Right ventricle myocardium superior (tissue), 1 donor: ENCODE results near the gene GBP7. TPM values are rescaled to one million over a fixed set of nuclear protein-coding genes. Genes with fewer than 3 reads are reported as not detected.
"Not testable (repeated sequence)": the region's sequence is repeated elsewhere in the genome, so short reads cannot be mapped to it uniquely, and the experiment has no call there.

Source experiments
- ATAC-seq: fragments of 200-7000 bp; cut with Tn5 transposase; one replicate; pipeline ENCODE4 v1.9.1; 2020; ENCODE audit warnings: mild to moderate bottlenecking; ENCODE audit not compliant: poor library complexity
- DNase-seq: peaks from one replicate; pipeline ENCODE4 v3.0.0-alpha.2; 2020
- intact Hi-C: fragments of 100-400 bp; cut with DNase I; formaldehyde crosslinking; loops from one replicate; pipeline ENCODE4 v1.11.2; 2022
- long read RNA-seq: library from polyadenylated mRNA; unstranded; transcript quantifications from one replicate; pipeline ENCODE4 v2.0.0, GENCODE V29; 2021
- total RNA-seq: library from RNA; stranded (reverse); fragmentation: NEBNext Ultra II Directional; extraction: Animal tissue kit (Norgen Biotek cat#: 25700); gene quantifications from one replicate; pipeline ENCODE4 v1.2.1, GENCODE V29; 2021
- donor health status: DM: no; HTN: yes; CAD: no; lungs with severe emphysema.

The GBP7 gene
- not detected for total RNA-seq
- long read RNA-seq = 0 reads

GRCh38 chr1:89175601-89176256, at the start of gene GBP7:
TSS of gene GBP7 (minus strand) at chr1:89176003. CDS start at chr1:89171935, 4,068 bp downstream.
- DNase-seq (no peak), ATAC-seq (no peak)
- intact Hi-C loops = no loop called here

GRCh38 chr1:89221341-89221740, 45.5 kb upstream of the GBP7 start:
- ATAC-seq (no peak), DNase-seq (no peak)
- intact Hi-C loops = no loop called here

GRCh38 chr1:89219851-89220250, 44.0 kb upstream of the GBP7 start:
- intact Hi-C loops, ATAC-seq, DNase-seq: not testable (repeated sequence)

GRCh38 chr1:89218941-89219340, 43.1 kb upstream of the GBP7 start:
- DNase-seq, ATAC-seq, intact Hi-C loops: not testable (repeated sequence)

- DNase-seq (no peak), ATAC-seq (no peak)
- intact Hi-C loops = no loop called here
Observed at GRCh38 chr1:89213347-89213746, 37.5 kb upstream of the GBP7 start.

GRCh38 chr1:89211035-89211634, 35.3 kb upstream of the GBP7 start:
- intact Hi-C loops = no loop called here
- DNase-seq = no peak
- ATAC-seq = no peak

- intact Hi-C loops = no loop called here
- DNase-seq (no peak), ATAC-seq (no peak)
Observed at GRCh38 chr1:89206373-89206772, 30.6 kb upstream of the GBP7 start.

- DNase-seq (no peak), ATAC-seq (no peak)
- intact Hi-C loops = no loop called here
Observed at GRCh38 chr1:89203166-89203565, 27.4 kb upstream of the GBP7 start.

GRCh38 chr1:89201106-89201794, 25.4 kb upstream of the GBP7 start:
- intact Hi-C loops = no loop called here
- no peak for ATAC-seq

GRCh38 chr1:89200663-89201062, 24.9 kb upstream of the GBP7 start:
- peak; percentile 47 for ATAC-seq
- intact Hi-C loops = no loop called here
- no peak for DNase-seq

More at GRCh38 chr1:89201106-89201794, 25.4 kb upstream of the GBP7 start:
- DNase-seq = no peak

GRCh38 chr1:89199525-89200031, 23.8 kb upstream of the GBP7 start:
- intact Hi-C loops = no loop called here
- ATAC-seq = no peak
- DNase-seq = no peak

GRCh38 chr1:89198491-89199072, 22.8 kb upstream of the GBP7 start, which contains the start of gene GBP4:
TSS of gene GBP4 (minus strand) at chr1:89198942. CDS start at chr1:89198834, 108 bp downstream.
- ATAC-seq (peak; percentile 80), DNase-seq (peak; percentile 53)
- intact Hi-C loops = no loop called here

- intact Hi-C loops = no loop called here
- DNase-seq (no peak), ATAC-seq (peak; percentile 22)
Observed at GRCh38 chr1:89198081-89198480, 22.3 kb upstream of the GBP7 start.

- DNase-seq (no peak), ATAC-seq (no peak)
- intact Hi-C loops = no loop called here
Observed at GRCh38 chr1:89195476-89195875, 19.7 kb upstream of the GBP7 start.

- ATAC-seq (no peak), DNase-seq (no peak)
- intact Hi-C loops = no loop called here
Observed at GRCh38 chr1:89191314-89191713, 15.5 kb upstream of the GBP7 start.

- no peak for ATAC-seq
- DNase-seq = no peak
- intact Hi-C loops = no loop called here
Observed at GRCh38 chr1:89190017-89190416, 14.2 kb upstream of the GBP7 start.

GRCh38 chr1:89179343-89179742, 3.5 kb upstream of the GBP7 start:
- no peak for ATAC-seq
- no peak for DNase-seq
- intact Hi-C loops = no loop called here

GRCh38 chr1:89176971-89177370, 1.2 kb upstream of the GBP7 start:
- ATAC-seq = no peak
- intact Hi-C loops = no loop called here
- no peak for DNase-seq

GRCh38 chr1:89174491-89174890, 1.3 kb downstream of the GBP7 start:
- ATAC-seq = no peak

More at GRCh38 chr1:89174491-89174890, 1.3 kb downstream of the GBP7 start:
- no peak for DNase-seq
- intact Hi-C loops = no loop called here
